Stimulated activated CD4-positive, alpha-beta T cell treated with anti-CD3 and anti-CD28 coated beads, Interleukin-1b, Interleukin-23, amount 100 ng/mL, for 1 hour (primary cell): ENCODE data around the gene LIMA1.
A peak's percentile ranks its signal among the peaks of the same experiment; 100 is the strongest.
"Not testable (repeated sequence)": the region's sequence is repeated elsewhere in the genome, so short reads cannot be mapped to it uniquely, and the experiment has no call there.

ENCODE experiments used
- DNase-seq, 2 donors: peaks; one replicate each; pipeline ENCODE4 v3.0.0-alpha.2; 2020; ENCODE audit warnings: low read depth in 2 of 2

The LIMA1 gene

DNA sequence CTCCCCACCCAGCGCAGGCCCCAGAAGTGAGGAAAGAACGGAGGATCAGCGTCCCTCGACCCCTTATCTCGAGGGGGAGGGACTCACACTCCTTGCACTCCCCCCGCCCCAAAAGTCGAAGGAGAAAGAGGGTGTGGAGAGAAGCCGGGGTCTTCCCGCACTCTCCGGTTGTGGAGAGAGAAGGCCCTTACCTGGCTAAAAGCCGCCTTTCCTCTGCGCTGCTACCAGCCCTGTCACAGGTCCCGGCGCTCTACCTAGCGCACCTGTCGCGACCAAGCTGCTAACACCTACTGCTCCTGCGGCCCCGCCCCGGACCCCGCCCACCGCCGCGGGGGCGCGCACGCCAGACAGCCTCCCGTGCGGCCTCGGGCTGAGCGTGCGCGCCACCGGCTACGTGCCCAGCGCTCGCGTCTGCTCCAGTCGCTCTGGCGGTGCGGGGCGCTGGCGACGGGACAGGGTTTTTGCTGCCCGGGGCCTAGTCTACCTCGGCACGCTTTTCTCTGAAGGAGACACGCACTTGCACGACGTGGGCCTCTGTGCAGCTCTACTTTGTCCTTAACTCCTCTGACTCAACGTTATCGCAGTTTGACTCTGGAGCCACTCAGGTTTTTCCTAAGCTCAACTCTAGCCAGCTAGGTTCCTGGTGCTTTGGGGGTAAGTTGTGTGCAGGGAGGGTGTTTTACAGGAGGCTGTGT, at the start of gene LIMA1:
Gene LIMA1, minus strand, starts transcription at position 292 of the 695 bp plus-strand sequence. CDS start 34,769 bp downstream, outside the sequence.
- DNase-seq, result peak; percentile 82 to 88

DNA sequence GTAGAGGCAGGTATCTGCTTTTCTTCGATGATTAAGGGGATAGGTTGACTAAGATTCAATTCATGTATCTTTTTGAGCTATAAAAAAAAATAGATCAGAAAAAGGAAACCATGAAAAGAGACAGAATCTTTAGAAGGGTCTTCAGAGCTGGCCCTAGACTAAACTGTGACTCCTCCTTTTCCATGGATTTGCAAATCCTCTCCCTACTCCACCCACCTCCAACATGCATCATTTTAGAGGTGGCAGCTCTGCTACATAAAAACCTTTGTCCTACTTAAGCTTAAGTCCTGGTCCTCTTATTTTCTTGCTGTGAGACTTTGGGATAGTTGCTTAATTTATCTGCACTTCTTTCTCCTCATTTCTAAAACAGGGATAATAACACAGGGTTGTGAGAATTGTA, 48.4 kb upstream of the LIMA1 start:
- DNase-seq, result no peak

DNA sequence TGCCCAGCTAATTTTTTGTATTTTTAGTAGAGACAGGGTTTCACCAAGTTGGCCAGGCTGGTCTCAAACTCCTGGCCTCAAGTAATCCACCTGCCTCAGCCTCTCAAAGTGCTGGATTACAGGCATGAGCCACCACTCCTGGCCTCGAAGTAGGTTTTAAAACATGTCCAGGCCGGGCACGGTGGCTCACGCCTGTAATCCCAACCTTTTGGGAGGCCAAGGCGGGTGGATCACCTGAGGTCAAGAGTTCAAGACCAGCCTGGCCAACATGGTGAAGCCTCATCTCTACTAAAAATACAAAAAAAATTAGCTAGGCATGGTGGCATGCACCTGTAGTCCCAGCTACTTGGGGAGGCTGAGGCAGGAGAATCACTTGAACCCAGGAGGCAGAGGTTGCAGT, 45.3 kb upstream of the LIMA1 start:
- not testable (repeated sequence) for DNase-seq

DNA sequence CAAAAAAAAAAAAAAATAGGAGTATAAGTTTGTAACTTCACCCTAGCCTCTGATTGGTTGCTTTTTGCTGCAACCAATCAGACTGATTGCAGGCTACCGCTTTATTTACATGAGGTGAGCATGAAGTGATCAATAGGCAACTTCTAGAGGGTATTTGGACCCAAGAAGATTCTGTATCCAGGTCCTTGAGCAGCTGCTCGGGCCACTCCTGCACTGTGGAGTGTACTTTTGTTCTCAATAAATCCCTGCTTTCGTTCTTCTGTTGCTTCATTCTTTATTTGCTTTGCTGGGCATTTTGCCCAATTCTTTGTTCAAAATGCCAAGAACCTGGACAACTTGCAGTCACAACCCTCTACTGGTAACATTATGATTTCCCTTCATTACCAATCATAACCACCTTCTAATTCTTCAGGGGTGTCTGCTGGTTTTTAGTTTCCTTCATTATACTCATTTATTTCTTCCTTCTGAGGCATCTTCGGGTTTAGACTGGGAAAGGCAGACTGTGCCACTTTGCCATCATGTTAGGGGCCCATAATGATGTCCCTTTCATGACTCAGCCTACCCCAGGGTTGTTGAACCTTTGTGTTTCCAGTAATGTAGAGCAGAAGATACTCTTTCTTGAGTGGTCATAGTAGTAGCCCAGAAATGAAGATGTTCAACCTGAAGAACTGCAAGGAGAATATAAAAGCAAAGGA, 43.4 kb upstream of the LIMA1 start:
- no peak for DNase-seq

DNA sequence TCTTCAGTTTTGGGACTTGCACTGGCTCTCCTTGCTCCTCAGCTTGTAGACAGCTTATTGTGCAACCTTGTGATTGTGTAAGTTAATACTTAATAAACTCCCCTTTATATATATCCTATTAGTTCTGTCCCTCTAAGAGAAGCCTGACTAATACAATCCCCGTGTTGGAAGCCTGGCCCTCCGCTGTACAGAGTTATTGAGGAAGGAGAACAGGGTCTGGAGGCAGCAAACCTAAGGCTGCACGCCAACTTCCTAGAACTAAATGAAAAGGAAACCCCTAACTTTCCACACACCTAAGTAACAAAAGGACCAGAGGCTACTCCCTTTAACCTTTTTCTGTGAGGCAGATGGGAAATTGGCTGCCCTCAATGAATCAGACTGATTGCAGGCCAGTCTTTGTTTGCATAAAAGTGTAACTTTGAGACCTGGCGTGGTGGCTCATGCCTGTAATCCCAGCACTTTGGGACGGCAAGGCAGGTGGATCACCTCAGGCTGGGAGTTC, 42.6 kb upstream of the LIMA1 start:
- no peak for DNase-seq

DNA sequence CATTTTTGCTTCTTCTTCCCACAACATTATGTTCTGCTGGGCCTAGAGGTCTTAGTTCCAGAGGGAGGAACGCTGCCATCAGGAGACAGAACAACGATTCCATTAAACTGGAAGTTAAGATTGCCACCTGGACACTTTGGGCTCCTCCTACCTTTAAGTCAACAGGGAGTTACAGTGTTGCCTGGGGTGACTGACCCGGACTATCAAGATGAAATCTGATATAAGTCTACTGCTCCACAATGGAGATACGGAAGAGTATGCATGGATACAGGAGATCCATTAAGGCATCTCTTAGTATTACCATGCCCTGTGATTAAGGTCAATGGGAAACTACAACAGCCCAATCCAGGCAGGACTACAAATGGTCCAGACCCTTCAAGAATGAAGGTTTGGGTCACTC, 41.5 kb upstream of the LIMA1 start:
- not testable (repeated sequence) for DNase-seq

DNA sequence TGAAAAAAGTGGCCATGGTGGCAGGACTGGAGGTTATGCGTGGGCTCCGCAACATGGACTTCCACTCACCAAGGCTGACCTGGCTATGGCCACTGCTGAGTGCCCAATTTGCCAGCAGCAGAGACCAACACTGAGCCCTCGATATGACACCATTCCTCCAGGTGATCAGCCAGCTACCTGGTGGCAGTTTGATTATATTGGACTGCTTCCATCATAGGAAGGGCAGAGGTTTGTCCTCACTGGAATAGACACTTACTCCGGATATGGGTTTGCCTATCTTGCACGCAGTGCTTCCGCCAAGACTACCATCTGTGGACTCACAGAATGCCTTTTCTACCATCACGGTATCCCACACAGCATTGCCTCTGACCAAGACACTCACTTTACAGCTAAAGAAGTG, 40.8 kb upstream of the LIMA1 start:
- not testable (repeated sequence) for DNase-seq

DNA sequence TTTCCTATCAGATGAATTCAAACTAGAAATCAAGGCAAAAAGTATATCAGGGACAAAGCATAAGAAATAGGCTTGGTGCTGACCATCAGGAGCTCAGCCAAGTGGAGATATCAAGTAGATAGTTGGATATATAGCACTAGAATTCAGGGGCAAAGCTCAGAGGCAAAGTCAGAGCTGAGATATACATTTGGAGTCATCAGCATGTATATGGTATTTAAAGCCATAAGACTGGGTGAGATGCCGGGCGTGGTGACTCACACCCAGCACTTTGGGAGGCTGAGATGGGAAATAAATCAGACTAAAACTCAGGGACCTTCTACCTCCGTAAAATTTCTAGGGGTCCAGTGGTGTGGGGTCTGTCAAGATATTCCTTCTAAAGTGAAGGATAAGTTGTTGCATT, 38.9 kb upstream of the LIMA1 start:
- DNase-seq, result no peak

DNA sequence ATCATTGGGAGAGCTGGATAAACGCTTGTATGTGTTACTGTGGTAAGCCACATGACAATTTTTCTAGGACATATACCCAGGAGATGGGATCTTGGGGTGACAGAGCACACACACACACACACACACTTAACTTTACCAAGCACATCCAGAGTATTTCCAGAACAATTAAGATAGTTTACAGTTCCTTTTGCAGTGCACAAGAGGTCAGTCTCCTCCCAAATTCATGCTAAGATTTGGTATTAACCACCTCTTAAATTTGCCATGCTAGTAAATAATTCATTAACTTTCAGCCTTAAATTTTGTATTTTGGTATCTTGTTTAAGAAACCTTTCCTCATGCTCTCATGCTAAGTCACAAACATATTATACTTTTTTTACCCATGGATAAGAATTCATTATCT, 33.9 kb upstream of the LIMA1 start:
- no peak for DNase-seq

DNA sequence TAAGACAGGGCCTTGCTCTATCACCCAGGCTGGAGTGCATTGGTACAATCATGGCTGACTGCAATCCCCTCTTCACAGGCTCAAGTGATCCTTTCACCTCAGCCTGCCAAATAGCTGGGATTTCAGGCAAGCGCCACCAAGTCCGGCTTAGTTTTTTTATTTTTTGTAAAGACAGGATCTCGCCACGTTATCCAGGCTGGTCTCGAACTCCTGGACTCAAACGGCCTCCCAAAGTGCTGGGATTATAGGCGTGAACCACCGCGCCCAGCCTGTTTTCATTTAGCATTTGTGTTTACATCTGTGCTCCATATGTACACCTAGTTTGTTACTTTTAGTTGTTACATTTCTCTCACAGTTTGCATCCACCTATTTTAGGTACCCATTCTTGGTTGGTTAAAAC, 32.5 kb upstream of the LIMA1 start:
- no peak for DNase-seq

DNA sequence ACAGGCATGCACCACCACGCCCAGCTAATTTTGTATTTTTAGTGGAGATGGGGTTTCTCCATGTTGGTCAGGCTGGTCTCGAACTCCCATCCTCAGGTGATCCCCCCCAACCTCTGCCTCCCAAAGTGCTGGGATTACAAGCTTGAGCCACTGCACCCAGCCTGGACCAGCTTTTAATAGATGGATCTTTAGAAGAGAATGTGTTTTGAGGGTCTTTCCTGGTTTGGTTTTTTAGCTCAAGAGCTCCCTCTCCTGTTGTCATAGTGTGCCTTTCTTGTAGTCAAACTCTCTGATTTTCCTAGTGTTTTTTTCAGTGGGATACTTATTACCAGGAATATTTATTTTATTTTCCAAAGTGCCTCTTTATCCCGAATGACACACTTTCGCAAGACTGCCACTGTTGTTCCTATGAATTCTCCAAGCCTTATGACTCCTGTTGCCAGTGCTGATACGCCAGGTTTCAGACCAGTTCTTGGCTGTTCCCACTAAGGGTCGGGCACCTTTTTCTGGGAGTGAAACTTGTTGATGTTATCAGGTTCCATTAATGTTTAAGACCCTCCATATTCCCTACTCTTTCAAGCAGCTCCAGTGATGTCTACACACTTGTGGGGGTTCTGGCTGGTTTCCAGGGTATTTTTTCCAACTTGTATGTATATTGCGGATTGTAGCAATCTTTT, 31.5 kb upstream of the LIMA1 start:
- no peak for DNase-seq

DNA sequence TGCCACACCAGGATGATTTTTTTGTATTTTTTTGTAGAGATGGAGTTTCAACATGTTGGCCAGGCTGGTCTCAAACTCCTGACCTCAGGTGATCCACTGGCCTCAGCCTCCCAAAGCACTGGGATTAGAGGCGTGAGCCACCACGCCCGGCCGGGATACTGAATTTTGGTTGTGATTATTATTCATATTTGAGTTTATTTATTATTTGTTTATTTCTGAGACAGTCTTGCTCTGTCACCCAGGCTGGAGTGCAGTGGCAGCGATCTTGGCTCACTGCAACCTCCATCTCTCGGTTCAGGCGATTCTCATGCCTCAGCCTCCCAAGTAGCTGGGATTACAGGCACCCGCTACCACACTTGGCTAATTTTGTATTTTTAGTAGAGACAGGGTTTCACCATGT, 30.7 kb upstream of the LIMA1 start:
- not testable (repeated sequence) for DNase-seq

DNA sequence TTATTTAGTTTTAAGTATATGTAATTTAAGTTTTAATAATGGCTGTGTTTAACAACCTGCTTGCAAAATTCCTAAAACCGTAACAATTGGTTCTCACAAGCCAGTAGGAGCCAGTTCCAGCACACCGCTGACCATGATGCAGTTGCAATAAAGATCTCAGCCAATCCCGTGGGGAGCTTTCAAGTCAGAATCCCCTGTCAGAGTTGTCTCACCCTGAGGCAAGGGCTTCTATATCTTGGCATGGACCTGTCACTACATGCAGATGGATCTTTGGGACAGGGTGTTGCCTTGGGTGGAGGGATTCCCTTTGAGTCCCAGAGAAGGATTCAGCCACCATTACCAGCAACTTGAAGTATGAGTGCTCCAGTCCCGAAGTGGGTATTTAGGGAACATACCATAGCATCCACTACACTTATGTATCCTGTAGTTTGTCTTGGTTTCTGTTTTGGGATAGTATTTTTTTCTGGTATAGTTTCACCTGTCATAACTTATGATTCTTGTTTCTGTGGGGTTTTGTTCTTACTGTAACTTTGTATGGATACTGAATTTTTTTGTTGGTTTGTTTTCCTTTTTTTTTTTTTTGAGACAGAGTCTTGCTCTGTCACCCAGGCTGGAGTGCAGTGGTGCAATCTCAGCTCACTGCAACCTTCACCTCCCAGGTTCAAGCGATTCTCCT, 30.1 kb upstream of the LIMA1 start:
- DNase-seq, result no peak

DNA sequence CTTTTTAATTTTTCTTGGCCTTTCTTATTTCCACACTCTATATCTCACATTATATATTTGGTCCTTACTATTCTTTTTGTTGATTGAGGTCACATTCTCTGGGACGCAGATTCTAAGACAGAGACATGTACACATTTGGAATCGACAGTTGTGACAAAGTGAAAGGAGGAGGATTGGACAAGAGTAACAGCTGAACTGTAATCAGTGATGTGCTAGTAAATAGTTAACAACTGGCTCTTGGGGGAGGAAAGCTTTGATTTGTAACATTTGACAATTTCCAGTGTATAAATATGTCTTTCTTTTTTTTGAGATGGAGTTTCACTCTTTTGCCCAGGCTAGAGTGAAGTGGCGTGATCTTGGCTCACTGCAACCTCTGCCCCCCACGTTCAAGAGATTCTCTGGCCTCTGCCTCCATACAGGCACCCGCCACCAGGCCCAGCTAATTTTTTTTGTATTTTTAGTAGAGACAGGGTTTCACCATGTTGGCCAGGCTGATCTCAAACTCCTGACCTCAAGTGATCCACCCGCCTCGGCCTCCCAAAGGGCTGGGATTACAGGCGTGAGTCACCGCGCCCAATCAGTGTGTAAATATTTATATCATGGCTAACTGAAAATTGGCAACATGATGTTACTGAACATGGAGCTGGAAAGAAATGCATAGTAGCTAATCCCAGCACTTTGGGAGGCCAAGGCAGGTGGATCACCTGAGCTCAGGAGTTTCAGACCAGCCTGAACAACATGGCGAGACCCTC, 28.7 kb upstream of the LIMA1 start:
- not testable (repeated sequence) for DNase-seq

DNA sequence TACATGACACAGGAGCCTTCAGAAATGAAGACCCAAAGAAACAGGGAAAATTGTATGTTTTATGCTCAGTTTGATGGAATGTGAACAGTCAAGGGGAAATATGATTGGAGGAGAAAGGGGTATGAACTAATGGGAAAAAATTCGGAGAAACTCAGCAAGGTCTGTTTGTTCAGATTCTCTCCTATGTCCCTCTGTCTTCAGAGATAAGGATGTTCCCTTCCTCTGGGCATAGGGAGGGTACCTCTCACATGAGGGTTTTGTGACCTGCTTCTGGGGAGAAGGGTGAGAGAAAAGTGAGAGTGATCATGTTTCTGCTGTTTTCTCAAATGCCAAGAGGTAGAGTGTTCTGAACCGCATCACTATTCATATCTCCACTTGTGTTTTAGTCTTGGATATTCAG, 26.6 kb upstream of the LIMA1 start:
- no peak for DNase-seq

DNA sequence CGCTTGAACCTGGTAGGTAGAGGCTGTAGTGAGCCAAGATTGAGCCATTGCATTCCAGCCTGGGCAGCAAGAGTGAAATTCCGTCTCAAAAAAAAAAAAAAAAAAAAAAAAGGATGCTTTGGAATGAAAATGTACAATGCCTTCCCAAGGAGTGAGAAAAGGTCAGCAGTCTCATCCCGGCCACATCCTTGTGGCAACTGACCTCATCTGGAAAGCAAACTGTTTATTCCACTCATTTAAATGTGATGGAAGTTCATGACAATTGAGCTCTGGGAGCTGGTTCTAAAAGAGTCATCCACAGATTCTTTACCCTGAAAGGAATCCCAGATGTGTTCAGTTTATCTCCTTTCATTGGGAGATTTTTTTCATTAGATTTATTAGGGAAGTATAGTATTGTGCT, 19.4 kb upstream of the LIMA1 start:
- DNase-seq, result no peak

DNA sequence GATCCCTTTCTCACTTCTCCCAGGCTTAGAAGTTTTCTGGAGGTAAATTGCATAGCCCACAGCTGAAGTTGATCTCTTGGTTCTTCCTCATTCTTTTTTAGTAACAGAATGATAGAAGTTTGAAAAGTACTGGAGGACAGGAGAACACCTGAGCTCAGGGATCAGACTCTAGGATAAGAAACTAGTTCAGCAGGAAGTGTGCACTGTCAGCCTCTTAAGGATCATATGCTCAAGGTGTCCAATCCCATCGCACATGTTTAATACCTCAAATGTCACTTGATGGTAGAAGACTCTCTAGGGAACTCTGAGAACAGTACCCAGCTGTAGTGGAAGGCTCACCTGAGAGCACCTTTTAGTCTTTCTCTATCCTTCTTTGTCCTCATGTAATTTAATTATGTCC, 14.7 kb upstream of the LIMA1 start:
- DNase-seq, result no peak

DNA sequence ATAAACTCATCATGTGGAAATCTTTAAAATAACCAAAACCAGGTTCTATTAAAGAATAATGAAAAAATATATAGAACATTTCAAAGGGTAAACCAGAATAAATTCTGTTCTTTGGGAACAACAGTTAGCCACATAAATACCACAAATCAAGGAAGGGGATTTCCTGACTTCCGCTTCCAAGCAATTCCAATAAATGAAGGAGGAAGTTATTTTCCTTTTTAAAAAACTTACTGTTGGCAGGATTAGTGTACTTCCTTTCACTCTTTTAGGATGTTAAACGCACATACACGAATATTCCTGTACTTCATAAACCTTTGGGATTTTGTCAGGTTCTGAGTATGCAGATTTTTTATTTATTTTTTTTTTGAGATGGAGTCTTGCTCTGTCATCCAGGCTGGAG, 13.7 kb upstream of the LIMA1 start:
- no peak for DNase-seq

DNA sequence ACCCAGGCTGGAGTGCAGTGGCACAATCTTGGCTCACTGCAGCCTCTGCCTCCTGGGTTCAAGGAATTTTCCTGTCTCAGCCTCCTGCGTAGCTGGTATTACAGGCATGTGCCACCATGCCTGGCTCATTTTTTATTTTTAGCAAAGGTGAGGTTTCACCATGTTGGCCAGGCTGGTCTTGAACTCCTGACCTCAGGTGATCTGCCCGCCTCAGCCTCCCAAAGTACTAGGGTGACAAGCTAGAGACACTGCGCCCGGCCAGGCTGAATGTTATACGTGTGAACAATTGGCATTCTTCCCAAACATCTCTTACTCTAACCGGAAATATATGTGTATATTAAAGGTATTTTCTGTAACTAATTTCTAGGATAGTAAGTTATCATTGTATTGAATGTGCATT, 13.2 kb upstream of the LIMA1 start:
- no peak for DNase-seq

DNA sequence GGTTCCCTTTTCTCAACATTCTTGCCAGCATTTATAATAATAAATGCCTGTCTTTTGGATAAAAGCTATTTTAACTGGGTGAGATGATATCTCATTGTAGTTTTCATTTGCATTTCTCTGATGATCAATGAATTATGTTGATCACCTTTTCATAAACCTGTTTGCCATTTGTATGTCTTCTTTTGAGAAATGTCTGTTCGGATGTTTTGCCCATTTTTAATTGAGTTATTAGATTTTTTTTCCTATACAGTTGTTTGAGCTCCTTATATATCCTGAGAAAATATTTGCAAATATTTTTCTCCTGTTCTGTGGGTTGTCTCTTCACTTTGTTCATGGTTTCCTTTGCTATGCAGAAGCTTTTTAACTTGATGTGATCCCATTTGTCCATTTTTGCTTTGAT, 8.1 kb upstream of the LIMA1 start:
- DNase-seq, result no peak

DNA sequence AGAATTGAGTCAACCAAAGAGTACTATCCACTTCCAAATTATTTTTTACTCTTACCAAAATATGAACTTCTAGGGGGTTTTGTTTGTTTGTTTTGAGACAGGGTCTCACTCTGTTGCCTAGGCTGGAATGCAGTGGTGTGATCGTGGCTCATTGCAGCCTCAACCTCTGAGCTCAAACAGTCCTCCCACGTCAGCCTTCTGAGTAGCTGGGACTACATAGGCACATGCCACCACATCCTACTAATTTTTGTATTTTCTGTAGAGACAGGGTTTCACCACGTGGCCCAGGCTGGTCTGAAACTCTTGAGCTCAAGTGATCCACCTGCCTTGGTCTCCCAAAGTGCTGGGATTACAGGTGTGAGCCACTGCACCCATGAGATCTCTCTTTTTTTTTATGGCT, 7.4 kb upstream of the LIMA1 start:
- DNase-seq, result not testable (repeated sequence)

DNA sequence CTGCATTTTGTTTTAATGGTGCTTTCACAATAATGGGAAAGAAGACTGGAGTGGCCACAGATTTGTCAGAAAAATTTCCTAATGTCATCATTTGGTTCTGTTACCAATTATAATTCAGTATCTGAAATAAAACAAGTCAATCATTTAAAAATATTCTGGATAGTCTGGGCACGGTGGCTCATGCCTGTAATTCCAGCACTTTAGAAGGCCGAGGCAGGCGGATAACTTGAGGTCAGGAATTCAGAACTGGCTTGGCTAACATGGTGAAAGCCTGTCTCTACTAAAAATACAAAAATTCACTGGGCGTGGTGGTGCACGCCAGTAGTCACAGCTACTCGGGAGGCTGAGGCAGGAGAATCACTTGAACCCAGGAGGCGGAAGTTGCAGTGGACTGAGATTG, 4.0 kb upstream of the LIMA1 start:
- DNase-seq, result no peak
